Measurements from ENCODE around the gene SETBP1.

SETBP1 gene

DNA sequence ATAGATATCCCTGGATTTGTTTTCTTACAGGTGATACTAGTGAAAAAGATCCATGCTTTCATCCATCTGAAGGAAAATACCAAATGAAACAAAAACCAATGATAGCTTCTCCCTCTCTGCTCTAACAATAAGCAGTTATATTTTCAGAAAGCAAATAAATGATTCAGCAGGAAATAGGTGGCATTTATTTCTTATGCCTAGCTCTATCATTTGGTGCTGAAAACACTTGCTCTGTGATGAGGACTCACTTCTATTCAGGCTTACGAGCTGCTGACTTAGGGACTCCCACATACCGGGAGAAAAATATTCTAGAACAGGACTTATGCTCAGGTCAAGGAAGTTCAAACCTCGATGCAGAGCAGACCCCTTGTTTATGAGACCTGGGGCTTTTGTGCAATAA lies 142.6 kb downstream of the SETBP1 start:
- no peak for DNase-seq

DNA sequence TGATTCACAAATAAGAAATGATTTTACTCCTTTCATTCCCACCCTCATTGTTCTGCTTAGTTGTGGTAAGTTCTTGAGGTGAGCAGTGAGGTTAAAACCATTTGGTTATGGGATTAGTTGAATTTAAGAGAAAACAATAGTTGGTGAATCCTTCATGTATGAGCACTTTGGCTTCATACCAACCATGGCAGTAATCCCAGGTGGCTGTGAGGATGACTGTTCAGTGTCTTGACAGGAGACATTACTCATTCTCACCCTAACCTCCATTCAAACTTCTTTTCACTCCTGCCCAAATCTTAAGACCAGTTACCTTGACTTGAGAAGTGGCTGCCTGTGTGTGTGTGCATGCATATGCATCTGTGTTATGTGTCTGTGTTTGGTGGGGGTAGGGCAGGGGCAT lies 143.1 kb downstream of the SETBP1 start:
- DNase-seq: no peak

DNA sequence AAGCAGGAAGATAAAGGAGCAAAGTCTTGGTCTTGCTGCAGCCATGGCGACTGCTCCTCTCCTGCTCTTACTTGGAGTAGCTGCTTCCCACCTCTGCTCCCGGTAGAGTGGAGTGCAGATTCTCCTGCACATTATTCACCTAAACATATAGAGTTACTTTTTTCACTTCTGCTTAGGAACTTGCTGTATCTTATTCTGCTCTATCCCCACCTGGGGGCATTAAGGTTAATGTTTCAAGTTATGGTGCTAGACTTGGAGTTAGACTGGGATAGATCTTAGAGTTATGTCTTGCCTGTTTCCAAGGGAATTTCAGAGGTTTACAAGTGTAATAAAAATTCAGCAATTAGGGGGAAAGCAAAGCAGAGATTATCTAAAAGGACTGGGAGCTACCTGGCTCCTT lies 144.2 kb downstream of the SETBP1 start:
- DNase-seq: no peak

DNA sequence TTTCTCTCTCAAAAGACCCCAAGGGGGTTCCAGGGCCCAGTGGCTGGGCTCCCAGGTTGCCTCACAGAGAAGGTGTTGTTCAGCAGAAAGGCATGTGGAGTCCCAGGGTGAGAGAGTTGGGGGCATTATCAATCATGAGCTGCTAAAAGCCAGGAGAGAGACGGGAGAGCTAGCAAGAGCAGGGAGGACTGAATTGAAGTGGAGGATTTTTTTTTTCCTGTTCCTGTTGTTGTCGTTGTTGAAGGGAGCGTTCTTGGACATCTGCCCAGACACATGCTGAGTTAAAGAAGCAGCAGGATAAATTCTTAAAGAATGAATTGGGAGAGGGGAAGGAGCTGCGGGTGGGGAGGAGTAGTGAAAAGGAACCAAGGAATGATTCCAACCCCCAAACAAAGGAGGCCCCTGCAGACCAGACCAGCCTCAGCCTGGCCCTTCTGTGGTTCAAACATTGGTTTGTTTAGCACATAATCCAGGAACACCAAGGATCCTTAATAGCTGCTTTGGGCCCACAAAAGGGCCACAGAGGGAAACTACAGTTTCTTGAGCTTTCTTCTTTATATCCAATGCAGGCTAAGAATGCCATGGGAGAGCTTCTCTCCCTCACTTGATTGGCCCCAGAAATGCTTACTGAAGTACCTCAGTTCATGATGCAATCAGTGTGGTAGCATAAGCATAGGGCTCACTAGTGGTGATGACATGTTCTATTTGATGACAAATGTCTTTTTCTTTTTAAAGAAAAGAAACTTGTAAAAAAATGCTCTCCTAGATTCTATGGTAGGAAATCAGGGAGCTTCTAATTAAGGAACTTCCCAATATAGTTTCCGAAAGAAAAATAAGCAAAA lies 146.0 kb downstream of the SETBP1 start:
- DNase-seq: peak; percentile 57

DNA sequence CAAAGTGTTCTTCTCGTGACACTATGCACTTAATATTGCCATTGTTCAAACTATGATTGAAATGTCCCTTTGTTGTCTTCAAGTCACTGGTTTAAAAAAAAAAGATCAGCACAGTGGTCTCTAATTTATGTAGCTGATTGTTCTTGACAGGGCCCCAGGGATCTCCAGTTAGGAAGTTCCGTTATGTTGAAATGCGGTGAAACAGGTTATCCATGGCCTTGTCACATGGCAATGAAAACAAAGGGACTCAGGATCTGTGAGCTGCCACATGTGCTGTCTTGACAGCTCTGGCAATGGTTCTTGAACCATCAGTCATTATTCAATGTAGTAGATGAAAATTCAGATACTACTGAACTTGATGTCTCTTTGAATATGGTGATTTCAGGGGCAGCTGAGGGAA lies 147.4 kb downstream of the SETBP1 start:
- DNase-seq: no peak

DNA sequence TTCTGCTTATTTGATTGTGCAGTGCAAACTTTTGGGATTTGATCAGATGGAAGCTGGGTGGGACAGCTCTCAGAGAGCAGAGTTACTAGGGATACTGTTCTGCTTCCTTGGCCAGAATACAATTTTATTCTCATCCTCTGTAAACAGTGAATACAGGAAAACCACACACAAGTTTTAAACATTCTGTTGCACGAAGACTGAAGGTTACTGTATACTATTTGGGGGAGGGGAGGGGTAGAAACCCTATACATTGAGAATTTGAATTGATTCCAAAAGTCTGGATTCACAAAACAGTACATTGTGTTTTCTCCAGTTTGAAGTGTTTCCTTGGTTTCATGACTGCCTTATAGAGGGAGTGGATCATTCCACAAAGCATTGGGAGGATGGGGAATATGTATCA lies 149.9 kb downstream of the SETBP1 start:
- DNase-seq: no peak

DNA sequence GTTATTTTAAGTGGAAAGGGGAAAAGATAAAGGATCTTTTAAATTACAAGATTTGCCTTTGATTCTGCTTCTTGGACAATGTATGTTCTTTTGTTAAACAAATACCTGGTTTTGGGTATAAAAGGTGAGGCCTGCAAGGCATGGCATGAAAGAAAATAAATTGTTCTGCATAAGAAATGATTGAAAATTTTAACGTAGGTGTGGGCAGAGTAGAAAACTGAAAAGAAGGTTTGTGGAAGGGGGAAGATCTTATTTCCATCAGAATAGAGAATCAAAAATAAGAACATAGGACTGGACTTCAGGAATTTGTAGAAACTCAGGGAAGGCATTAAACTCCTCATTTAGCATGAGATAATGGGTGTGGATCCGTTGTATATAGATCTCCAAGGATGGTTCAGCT lies 153.1 kb downstream of the SETBP1 start:
- no peak for DNase-seq

DNA sequence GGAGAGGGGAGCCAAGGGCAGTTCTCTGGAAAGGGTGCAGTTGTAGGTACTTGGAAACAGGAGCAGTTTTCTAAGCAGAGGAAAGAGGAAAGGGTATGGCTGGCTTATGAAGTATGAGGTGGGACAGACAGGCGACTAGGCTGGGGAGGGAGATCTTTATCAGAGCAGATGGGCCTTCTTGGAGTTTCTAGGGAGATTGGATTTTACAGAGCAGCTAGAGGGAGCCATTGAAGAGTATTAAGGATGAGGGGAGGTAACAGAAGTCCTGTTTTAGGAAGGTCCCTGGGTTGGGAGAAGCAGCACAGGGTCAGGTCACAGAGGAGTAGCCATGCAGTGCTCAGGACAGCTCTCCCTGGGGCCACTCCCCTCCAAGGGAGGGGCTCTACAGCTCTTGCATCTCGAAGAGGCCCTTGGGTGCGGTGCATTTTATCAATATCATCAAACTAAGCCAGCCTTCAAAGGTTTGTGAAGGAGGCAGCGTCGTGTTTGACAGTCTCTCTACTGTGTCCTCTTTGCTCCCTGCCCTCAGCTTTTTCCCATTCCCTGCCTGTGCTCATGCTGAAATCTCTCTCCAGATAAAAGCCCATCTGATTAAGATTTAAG lies 154.3 kb downstream of the SETBP1 start:
- no peak for DNase-seq

DNA sequence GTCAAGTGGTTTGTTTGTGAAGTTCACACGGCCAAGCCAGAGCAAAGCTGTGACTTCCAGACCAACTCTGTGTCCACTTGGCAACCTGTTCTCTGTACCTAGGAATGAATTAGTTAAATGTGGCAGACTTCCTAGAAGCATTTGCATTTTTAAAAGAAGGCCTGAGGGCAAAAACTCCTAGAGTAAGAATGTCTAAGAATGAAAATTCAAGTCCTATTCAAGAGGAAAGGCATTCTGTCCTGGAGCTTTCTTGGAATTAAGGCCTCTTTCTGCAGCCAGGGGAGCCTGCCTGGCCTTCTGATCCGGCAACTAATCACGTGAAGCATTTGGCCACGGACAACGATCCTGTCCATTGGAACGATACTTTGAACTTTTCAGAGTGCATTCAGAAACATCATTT lies 155.0 kb downstream of the SETBP1 start:
- no peak for DNase-seq

DNA sequence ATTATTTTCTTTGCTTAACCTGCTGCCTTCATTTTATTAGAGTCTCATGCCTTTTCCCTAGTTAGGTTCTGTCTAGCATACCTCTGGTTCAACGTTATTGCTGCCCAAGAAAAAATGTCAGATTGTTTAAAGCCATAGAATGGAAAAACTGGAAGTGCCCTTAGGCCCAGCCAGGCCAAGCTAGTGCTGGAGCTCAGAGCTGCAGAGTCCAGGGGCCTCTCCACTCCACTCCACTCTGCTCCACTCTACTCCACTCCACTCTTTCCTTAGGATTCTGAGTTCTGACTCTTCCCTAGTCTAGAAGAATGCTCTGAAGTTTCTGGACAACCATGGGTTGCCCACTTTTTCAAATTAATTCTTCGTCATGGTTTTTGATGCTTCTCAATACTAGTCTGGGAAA lies 155.6 kb downstream of the SETBP1 start:
- DNase-seq: no peak

DNA sequence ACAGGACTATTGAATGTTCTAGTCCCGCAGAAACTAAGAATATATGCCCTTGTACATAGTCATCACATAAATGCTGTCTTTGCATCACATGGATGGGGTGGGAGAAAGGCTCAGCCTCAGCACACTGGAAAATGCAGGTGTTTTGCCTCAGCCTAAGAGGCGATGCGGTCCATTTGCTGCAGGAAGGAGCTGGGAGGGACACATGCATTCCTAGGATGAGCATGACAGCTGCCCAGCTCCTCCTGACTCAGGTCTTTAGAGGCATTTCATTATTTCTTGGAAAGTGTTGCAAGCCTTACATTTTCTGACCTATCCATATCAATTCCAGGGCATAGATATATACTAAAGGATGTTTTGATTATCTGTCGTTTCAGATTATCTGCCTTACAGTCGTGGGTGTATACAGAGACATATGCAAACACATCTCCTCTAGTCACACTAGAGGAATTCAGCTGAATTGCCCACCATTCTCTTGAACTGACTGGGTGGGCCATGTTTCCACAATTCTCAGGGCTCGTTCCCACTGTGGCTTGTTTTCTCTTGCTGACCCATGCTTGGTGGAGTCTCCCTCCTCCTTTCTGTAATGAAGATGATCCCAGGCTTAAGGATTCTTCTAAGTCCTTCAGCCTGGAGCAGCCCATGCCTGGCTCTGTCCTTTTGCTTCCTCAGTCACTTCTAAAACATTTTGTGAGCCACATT lies 156.9 kb downstream of the SETBP1 start:
- DNase-seq: no peak

DNA sequence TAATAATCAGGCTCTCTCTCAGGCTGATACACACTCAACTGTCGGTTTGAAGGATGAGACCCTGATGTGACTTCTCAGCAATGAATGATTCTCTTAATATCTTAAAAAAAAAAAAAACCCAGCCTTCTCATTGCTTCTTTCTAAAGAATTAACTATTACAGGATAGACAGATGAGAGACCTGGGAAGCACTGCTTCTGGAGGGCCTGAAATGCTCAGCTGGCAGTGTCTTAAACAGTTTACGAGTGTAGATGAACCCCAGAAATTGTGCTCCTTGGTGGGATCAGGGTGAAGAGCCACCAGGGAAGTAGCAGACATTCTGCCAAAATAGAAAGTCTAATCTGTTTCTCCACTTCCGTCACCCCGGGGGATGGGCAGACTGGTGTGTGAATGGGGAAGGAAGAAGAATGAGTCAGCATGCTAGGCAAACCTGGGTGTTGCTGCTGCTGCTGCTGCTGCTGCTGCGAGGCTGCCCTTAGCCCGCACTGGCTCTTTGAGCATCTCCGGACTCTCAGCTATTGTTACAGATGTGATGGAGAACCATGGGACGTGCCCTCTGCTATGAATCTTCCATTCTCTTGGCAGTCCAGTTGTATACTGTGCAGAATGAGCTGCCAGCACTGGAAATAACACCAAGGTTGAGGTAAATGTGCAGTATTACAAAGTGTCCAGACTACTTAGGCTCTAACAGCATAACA lies 158.4 kb downstream of the SETBP1 start:
- no peak for DNase-seq

DNA sequence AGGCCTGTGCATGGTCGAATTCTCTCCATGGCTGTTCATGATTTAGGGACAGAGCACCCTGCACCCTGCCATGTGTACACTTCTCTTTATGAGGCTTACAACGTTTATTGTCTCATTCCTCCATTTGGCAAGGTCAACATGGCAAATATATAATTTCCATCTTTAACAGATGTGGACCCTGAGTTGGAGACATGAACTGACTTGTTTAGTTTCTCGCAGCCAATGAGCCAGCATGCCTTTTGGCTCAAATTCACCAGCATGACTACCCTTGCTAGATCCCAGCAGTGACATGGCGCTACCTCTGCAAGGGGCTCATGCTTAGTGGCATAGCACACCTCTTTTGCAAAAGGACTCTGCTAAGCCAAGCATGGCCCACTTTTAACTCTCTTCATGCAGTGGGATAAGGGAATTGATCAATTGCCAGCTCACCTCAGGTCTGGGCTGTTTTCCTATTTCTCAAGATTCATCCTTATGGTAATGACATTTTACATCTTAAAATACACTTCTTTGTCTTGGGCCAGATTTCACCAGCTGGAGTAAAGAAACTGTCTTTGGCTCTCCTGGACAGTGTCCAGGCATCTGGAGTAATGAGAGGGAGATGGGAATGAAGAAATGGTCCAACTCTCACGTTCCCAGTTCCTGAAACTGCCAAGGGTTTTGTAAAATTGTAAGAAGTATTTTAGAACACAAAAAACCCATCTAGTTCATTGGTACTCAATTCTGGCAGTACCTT lies 159.5 kb downstream of the SETBP1 start:
- DNase-seq: no peak

DNA sequence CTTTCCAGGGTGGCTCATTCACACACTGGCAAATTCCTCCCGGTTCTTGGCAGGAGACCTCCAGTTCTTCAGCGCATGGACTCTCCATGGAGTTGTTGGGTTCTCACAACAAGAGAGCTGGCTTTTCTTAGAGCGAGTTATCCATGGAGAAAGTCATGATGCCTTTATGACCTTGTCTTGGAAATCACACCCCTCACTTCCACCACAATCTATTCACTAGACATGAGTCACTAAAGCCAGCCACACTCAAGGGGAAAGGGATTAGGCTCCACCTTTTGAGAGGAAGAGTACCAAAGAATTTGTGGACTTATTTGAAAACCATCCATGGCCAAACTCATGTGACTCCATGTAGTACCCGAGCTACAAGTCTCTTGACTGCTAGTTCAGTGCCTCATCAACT lies 160.5 kb downstream of the SETBP1 start:
- no peak for DNase-seq

DNA sequence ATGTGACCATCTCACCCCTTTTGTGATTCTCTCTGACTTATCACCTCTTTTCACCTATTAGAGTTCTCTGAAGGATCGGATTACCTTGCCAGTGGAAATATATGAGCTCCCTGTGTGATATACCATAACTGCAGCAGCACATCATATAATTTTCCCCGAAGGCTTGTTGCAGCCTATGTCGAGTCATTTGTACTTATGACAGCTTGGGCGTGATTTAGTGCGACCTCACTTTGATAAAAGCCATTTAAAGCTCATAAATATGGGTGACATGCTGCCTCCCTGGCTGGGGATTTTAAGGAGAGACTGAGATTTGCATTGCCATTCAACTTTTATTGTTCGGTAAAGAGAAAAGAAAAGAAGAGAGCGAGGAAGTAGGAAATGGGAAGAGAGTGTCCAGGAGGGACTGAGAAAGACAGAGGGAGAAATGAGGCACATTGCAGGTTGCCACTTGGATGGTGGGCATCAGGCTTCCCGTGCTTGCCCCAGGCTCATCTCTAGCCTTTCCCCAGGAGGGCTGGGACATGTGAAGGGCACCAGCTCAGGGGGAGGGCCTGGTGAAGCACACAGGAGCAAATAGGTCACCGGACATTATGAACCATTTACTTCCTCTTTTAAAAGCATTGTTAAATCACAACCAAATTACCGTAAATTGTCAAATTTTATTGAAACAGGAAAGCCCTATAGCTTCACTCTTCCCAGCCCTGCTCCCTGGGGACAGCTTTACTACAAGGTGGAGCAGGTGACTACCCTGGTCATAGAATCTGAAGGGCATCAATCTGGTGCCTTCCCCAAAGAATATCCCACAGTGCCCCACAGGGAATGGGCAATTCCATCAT lies 161.3 kb downstream of the SETBP1 start:
- no peak for DNase-seq

DNA sequence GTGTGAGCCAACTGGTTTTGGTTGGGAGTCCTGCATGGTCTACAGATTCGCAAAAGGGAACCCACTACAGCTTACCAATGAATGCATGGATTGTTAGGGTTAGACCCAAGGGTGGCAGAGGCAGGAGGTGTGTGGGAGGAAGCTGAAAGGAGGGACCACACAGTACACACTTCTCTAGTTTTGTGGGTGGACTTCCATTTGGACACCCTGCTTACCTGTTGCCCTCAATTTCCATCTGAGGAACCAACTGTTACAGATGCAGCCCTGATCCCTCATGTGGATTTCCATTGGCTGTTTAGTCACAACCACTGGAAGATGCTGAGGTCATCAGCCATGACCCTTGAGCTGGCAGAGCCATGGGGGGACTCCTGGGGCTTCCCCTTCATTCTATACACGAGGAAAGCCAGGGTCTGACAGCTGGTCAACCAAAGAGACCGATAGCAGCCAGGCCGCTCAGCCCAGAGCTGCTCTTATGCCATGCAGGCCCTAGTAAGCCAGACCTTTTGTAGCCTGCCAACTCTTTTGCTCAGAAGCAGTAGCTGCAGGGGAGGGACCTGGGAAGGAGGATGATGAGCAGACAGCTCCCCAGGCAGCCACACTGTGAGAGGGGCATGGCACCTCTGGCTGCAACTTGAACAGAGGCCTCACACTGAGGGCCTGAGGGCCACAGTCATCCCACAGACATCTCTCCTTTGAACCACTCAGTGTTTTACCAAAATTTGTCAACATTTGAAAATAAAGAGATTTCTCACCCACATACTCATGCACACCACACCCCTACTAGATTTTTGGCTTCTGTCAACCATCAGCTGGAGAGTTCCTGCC lies 162.1 kb downstream of the SETBP1 start:
- DNase-seq: no peak

DNA sequence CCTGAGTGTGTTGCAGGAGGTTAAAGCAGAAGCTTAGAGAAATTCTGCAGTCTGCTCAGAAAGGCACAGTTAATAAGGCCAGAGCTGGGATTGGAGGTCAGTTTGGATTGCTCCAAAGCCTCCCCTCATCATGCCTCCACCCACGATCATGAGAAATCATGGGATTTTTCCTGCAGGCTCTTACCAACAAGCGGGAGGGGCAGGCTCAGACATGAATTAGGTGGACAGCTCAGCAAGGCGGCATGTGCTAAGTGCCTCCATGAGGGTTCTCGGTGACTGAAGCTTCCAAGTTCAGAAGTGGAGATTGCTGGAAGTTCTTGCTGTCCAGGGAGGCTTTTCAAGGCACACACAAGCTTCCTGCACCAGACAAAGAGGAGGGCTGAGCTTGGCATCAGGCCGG lies 163.8 kb downstream of the SETBP1 start:
- no peak for DNase-seq

DNA sequence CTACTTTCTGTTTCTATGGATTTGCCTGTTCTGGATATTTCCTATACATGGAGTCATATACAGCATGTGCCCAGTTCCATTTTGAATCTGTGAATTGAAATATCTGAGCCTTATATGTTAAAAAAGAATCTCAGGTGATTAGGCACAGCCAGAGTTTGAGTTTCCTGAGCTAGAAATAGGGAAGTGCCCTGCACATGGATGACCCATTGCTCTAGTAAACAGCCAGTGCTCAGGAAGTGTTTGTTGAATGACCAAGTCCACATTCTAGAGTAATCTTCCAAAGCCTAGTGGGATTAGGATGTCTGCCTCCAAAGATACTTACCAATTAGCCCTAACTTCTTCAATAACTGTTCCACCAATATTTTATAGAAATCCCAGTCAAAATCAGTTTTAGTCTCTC lies 165.8 kb downstream of the SETBP1 start:
- no peak for DNase-seq

DNA sequence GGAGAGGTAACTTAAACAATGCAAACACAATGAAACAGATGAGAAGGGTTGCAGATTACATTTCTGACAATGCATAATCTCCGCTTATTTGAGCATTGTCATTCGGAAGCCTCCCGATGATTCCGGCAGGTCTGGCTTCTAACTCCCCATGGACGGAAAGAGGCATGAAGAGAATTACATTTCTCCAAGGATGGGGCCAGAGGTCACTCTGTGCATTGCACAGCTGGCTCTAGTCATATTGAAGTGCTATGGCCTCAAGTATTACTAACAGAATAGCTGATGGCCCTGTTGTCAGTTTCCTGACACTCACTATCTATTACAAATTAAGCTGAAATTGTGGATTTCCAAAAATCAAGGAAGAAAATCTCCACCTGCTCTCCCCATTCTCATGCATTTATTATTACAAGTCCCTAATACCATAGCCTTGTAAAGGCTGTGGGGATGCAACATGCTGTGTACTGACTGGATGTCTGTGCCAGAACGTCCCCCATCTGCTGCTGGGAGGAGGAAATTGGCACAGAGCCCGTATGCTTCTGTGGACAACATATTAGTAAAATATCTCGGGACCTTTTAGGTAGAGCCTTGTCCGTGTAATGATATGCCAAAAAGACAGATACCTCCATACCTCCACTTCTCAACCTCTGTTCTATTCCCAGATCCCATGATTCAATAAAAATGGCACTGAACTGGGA lies 168.1 kb downstream of the SETBP1 start:
- DNase-seq: no peak

DNA sequence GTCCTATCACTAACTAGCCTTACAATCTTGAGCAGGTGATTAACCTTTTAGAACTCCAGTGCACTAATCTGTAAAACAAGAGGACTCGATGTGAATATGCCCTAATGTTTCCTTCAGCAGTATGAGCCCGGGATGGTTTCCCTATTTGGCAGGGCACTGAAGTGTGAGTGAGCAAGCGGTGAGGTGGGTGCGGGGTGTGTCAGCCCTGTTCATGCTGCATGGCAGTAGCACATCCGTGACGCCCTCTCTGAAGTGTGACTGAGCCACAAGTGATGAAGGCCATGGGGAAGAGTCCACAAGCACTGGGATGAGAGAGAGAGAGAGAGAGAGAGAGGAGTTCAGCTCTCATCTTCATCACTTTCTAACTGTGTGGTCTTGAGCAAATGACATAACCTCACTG lies 168.7 kb downstream of the SETBP1 start:
- no peak for DNase-seq
